ENCODE measurements around the gene FOXJ3.
A peak's percentile ranks its signal among the peaks of the same experiment; 100 is the strongest.

GRCh38 chr1:42146626-42147320, 188.3 kb downstream of the FOXJ3 start:
- peak; percentile 66 to 91 (median 75) for TF ChIP-seq CTCF (IDR thresholded peaks at IDR 0.05)
- TF ChIP-seq POLR2AphosphoS5 (IDR thresholded peaks at IDR 0.05), result no peak

Data from sigmoid colon (tissue), 4 donors.